ENCODE results near the gene CHD8.

- TF ChIP-seq TARDBP (IDR thresholded peaks at IDR 0.05; ENCODE audit: borderline replicate concordance) (no peak), PML (IDR thresholded peaks at IDR 0.05; ENCODE audit: low read length) (no peak), POLR2A (IDR thresholded peaks at IDR 0.05; ENCODE audit: low read depth, low read length) (no peak), RFX5 (IDR thresholded peaks at IDR 0.05; ENCODE audit: low read depth, low read length) (no peak), MEF2A (IDR thresholded peaks at IDR 0.05; ENCODE audit: insufficient read depth, low read depth, low read length) (no peak), GABPA (IDR thresholded peaks at IDR 0.05; ENCODE audit: low read depth) (no peak), ZNF24 (IDR thresholded peaks at IDR 0.05) (no peak)
- TF ChIP-seq, protein P1, sequence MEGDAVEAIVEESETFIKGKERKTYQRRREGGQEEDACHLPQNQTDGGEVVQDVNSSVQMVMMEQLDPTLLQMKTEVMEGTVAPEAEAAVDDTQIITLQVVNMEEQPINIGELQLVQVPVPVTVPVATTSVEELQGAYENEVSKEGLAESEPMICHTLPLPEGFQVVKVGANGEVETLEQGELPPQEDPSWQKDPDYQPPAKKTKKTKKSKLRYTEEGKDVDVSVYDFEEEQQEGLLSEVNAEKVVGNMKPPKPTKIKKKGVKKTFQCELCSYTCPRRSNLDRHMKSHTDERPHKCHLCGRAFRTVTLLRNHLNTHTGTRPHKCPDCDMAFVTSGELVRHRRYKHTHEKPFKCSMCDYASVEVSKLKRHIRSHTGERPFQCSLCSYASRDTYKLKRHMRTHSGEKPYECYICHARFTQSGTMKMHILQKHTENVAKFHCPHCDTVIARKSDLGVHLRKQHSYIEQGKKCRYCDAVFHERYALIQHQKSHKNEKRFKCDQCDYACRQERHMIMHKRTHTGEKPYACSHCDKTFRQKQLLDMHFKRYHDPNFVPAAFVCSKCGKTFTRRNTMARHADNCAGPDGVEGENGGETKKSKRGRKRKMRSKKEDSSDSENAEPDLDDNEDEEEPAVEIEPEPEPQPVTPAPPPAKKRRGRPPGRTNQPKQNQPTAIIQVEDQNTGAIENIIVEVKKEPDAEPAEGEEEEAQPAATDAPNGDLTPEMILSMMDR (IDR thresholded peaks at IDR 0.05 in 2 of 3, conservative IDR thresholded peaks at IDR 0.05 in 1 of 3; ENCODE audit: control insufficient read depth in 2 of 3, extremely low read depth in 1 of 3, insufficient read depth in 1 of 3, low read depth in 3 of 3, low read length in 3 of 3) = no peak
Observed at GRCh38 chr14:21501568-21501967, 45.6 kb upstream of the CHD8 start.

Data from GM12878 (cell line).